HG03108 (cell line): ENCODE measurements around the gene CX3CR1.

ENCODE experiments used
- ATAC-seq: cut with Tn5 transposase; IDR thresholded peaks from one replicate; pipeline ENCODE4 v1.9.1; 2021; ENCODE audit warnings: moderate library complexity; ENCODE audit not compliant: unreplicated experiment

The CX3CR1 gene

DNA sequence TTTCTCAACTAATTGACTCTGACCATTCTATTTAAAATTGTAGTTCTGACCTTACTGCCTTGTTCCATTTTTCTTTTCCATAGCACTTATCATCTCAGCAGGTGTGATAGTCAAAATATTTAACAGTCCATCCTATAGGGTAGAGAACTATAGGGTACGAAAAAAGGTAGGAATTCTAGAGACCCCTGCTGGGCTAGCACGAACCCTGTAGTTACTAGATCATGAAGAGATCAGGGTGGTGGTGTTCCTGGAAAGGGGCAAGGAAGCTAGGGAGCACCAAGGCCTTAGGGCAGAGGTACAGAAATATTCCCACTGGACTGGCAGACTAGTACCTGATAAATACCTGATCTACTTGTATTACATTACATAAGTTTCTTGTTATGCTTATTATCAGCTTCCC, 55.5 kb downstream of the CX3CR1 start:
- no peak for ATAC-seq

DNA sequence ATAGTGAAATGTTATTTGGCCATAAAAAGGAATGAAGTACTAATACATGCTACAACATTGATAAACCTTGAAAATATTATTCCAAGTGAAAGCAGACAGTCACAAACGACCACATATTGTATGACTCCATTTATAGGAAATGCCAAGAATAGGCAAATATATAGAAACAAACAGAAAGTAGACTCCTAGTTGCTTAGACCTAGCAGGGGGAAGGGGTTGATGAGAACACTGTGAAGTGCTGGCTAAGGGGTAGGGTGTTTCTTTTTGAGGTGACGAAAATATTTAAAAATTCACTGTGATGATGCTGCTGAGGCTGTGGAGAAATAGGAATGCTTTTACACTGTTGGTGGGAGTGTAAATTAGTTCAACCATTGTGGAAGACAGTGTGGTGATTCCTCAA, 56.9 kb downstream of the CX3CR1 start:
- ATAC-seq = no peak

DNA sequence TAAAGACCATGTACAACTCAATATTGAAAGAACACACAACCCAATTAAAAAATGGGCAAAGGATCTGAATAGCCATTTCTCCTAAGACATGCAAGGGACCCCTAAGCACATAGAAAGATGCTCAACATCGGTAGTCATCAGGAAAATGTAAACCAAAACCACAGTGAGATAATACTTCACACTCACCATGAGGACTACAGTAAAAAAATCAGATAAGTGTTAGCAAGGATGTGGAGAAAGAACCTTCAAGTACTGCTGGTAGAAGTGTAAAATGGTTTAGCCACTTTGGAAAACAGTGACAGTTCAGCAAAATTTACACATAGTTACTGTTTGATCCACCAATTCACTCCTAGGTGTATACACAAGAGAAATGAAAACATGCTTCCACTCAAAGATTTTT, 57.4 kb downstream of the CX3CR1 start:
- ATAC-seq = no peak

DNA sequence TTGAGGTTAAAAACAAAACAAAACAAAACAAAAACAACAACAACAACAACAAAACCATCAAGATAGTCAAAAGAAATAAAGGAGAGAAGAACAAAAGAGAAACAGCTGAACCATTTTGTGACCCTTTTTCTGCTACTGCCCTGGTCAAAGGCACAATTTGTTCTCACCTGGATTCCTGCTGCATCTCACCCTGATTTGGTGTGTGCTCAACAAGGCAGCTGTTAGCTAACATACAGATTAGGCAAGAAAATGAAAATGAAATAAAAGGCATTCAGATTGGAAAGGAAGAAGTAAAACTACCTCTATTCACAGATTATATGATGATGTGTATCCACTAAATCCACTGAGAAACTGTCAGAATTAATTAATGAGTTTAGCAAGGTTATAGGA, 58.7 kb downstream of the CX3CR1 start:
- ATAC-seq = no peak

DNA sequence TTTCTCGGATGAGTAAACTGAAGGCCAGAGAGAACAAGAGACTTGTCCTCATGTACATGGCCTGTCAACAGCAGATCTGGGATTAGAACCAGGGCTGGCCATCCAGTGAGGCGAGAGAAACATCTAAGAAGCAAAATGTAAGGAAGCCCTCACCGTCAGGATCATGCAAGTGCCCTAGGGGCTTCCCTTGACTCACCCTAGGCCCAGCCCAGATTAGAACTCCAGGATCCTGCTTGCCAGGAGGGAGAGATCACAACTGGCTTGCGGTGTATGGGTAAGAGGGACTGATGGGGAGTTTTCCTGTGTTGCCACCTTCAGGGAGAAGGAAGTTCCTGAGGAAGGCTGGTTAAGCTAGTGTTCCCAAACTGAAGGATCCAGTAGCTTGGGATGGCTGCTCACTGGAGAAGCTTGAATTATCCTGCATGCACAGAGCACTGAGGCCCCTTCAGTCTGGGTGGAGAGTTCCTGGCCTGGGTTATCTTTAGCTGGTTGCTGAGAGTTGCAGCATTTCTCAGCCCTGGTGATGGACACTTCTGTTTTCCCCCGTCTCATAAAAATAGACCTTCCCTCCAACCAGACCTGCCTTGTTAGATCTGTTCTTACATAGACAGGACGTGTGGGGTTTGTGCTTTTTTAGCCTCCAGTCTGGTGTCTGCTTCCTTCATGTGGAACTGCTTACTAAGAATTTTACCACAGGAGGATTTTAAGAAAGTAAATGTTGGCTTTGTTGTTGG, 59.3 kb downstream of the CX3CR1 start:
- ATAC-seq = no peak

DNA sequence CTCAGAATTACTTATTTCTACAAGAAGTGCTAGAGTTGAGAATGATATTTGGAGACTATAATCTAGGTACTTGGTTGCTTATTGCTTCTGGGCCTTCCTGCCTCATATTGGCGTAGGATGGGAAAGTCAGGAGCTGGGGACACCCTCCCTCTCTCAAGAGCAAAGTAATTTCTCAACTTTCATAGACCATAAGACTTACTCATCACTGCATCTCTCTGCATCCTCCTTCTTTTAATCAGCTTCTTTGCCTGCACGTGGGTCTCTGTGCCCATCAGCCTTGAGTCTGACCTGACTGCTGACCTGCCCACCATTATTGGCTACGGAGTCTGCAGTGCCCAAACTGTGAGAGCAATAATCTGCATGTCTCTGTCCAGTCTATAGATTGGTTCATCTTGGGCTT, 60.1 kb downstream of the CX3CR1 start:
- ATAC-seq = no peak

DNA sequence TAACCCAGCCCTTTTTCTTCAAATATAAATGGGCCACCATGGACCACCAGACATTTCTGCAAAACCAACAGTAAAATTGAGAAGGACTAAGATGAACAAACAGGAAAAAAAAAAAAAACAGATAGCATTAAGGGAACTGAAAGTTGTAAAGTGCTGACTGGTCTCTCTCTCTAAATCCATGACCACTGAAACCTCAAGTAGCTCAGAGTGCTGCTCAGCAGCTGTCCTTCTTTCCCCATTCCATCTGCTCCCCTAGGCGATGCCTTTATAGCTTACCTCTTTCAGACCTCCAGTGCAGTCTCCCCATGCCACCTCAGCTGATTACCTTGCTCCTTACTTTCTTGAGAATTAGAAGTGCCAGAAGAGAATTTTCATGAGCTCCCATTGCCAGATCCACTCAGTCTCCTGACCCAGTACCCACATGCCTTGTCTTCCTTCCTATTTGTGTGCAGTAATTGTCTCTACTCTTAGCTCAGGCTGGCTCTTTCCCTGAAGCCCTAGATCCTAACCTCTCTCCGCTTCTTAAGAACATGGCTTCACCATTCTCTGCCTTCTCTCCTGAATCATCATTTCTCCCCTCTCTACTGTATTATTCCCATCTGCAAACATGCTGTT, 63.6 kb downstream of the CX3CR1 start:
- ATAC-seq = peak; percentile 97

DNA sequence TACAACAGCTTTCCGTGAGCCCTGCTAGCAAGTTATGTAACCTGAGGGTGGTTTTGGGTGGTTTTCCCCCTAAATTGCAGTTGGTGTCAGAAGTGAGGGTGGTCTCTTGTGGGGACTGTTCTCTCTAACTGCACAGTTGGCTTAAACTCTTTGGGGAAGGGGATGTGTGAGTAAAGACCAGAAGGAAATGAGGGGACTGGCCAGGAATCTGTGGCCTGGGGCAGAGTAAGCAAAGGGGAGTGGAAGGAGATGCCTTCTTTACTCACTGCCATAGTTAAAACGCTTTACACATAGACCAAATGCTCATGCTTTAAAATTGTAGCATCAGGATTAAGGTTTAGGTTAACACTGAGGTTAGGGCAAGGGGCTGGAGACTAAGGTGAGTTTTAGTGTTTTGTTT, 66.2 kb downstream of the CX3CR1 start:
- ATAC-seq = no peak
